Kidney (tissue), 14 donors: ENCODE results near the gene SPEM3. TPM values are rescaled to one million over a fixed set of nuclear protein-coding genes. Genes with fewer than 3 reads are reported as not detected.

ENCODE experiments used
- DNase-seq, 5 donors: peaks; one replicate each; pipeline ENCODE4 v3.0.0-alpha.2; 2013 to 2020
- FAIRE-seq: peaks from 2 replicates; lab custom pipeline; 2012; peaks lifted over from hg19 to GRCh38; lab: Jason Lieb, UNC
- H3K27ac ChIP-seq, 2 donors: one replicate each; pipeline ENCODE4 v1.7.0; 2013; ENCODE audit warnings: low read depth in 2 of 2, low read length in 2 of 2, inconsistent platforms in 1 of 2
- H3K27me3 ChIP-seq: one replicate; pipeline ENCODE4 v1.7.1; 2013; ENCODE audit warnings: low read length, inconsistent platforms; ENCODE audit not compliant: control insufficient read depth, insufficient read depth
- H3K36me3 ChIP-seq, 3 donors: one replicate each; pipeline versions ENCODE4 v1.7.0 to v1.7.1; 2013; ENCODE audit warnings: low read length in 3 of 3, control low read depth in 1 of 3, inconsistent platforms in 1 of 3; ENCODE audit not compliant: insufficient read depth in 3 of 3, control insufficient read depth in 2 of 3
- H3K4me1 ChIP-seq, 3 donors: one replicate each; pipeline versions ENCODE4 v1.7.0 to v1.7.1; 2013; ENCODE audit warnings: low read length in 3 of 3, inconsistent platforms in 1 of 3, low read depth in 1 of 3; ENCODE audit not compliant: control insufficient read depth in 2 of 3, insufficient read depth in 2 of 3
- H3K4me3 ChIP-seq, 3 donors: one replicate each; pipeline versions ENCODE4 v1.7.0 to v1.8.1; 2013; ENCODE audit warnings: low read length in 3 of 3, control low read depth in 1 of 3, inconsistent platforms in 1 of 3
- H3K9ac ChIP-seq, 3 donors: one replicate each; pipeline versions ENCODE4 v1.7.0 to v1.7.1; 2013; ENCODE audit warnings: low read length in 3 of 3, control low read depth in 1 of 3, inconsistent platforms in 1 of 3
- H3K9me3 ChIP-seq, 3 donors: one replicate each; pipeline versions ENCODE4 v1.7.0 to v1.7.1; 2013; ENCODE audit warnings: low read length in 3 of 3, control low read depth in 1 of 3, inconsistent platforms in 1 of 3; ENCODE audit not compliant: control insufficient read depth in 2 of 3, insufficient read depth in 1 of 3
- CTCF ChIP-seq: IDR thresholded peaks from 3 replicates; pipeline ENCODE4 v1.5.1; 2012; ENCODE audit warnings: mild to moderate bottlenecking, moderate library complexity, borderline replicate concordance; ENCODE audit not compliant: insufficient read depth; ENCODE audit errors: extremely low read depth
- intact Hi-C: fragments of 100-400 bp; cut with DNase I; formaldehyde crosslinking; loops from one replicate; pipeline ENCODE4 v1.11.1; 2022
- polyA plus RNA-seq: library from polyadenylated mRNA; stranded (reverse); fragments of 350-450 nt; fragmentation: Illumina TruSeq; extraction: RNeasy Lipid Tissue Mini Kit (QIAGEN cat#74804); gene quantifications from one replicate; pipeline ENCODE4 v1.2.3, GENCODE V29; 2014; ENCODE audit warnings: low read depth, low replicate concordance; ENCODE audit not compliant: insufficient read depth
- total RNA-seq: library from RNA; stranded (reverse); fragmentation: NEBNext Ultra II Directional; extraction: Animal tissue kit (Norgen Biotek cat#: 25700); gene quantifications from one replicate; pipeline ENCODE4 v1.2.1, GENCODE V29; 2021
- donor health status: control.
- donor health status: control.
- donor health status: control.
- donor health status: control.
- donor health status: control.
- donor health status: DM: yes; HTN: yes; CAD: no.
- donor health status: Normal renal cell carcinoma (clear cell type).

Gene SPEM3
- total and polyA plus RNA-seq, 2 donors from 2014 or later = not detected

- DNase-seq (no peak), FAIRE-seq (no peak)
Observed at GRCh38 chr17:7448461-7448860, 19.8 kb downstream of the SPEM3 start.

GRCh38 chr17:7459961-7460545 lies 31.4 kb downstream of the SPEM3 start:
- no peak overlapping the region for H3K9ac ChIP-seq
- H3K27me3 ChIP-seq = no peaks in the 10 kb centered on the region
- H3K27ac ChIP-seq = no peak overlapping the region
- TF ChIP-seq CTCF = no peak
- peaks cover 0 to 3% (median 0%) of the 10 kb centered on the region in 3 donors for H3K4me1 ChIP-seq
- H3K9me3 ChIP-seq = no peaks in the 10 kb centered on the region
- intact Hi-C loops = no loop called here
- no peak for FAIRE-seq
- H3K36me3 ChIP-seq = peaks cover 0 to 6% (median 3%) of the 10 kb centered on the region in 3 donors
- DNase-seq = no peak
- no peak overlapping the region for H3K4me3 ChIP-seq

More at GRCh38 chr17:7448461-7448860, 19.8 kb downstream of the SPEM3 start:
- Histone ChIP-seq H3K9ac (no peak overlapping the region), H3K4me3 (no peak overlapping the region), H3K9me3 (no peaks in the 10 kb centered on the region), H3K4me1 (peaks cover 0 to 3% (median 3%) of the 10 kb centered on the region in 3 donors), H3K27me3 (peaks cover 8% of the 10 kb centered on the region), H3K27ac (no peak overlapping the region), H3K36me3 (no peaks in the 10 kb centered on the region)
- intact Hi-C loops = no loop called here
- no peak for TF ChIP-seq CTCF

GRCh38 chr17:7460850-7461660 lies 32.4 kb downstream of the SPEM3 start:
- Histone ChIP-seq H3K4me1 (peaks cover 0 to 3% (median 0%) of the 10 kb centered on the region in 3 donors), H3K9me3 (no peaks in the 10 kb centered on the region), H3K27me3 (no peaks in the 10 kb centered on the region), H3K4me3 (no peak overlapping the region), H3K27ac (no peak overlapping the region), H3K36me3 (peaks cover 0 to 9% (median 3%) of the 10 kb centered on the region in 3 donors), H3K9ac (no peak overlapping the region)
- FAIRE-seq (no peak), DNase-seq (no peak)
- TF ChIP-seq CTCF = no peak
- intact Hi-C loops = no loop called here
